Measurements from ENCODE around the gene PUS7L.

PUS7L gene

GRCh38 chr12:43795716-43796280, 37.2 kb upstream of the PUS7L start:
- TF ChIP-seq REST (IDR thresholded peaks at IDR 0.05; ENCODE audit: insufficient replicate concordance, low read depth) (no peak), SPI1 (IDR thresholded peaks at IDR 0.05; ENCODE audit: borderline replicate concordance, low read depth) (no peak), POLR2AphosphoS5 (IDR thresholded peaks at IDR 0.05; ENCODE audit: low read depth) (no peak), CTCF (IDR thresholded peaks at IDR 0.05; ENCODE audit: insufficient read depth, low read length) (no peak), GABPA (IDR thresholded peaks at IDR 0.05; ENCODE audit: low read depth) (no peak)
- no peak overlapping the region for H3K27ac ChIP-seq (replicated peaks)
- H3K4me3 ChIP-seq (replicated peaks; ENCODE audit: insufficient read depth, low read length): no peak overlapping the region
- no peaks in the 10 kb centered on the region for H3K27me3 ChIP-seq (ENCODE audit: insufficient read depth, poor library complexity, severe bottlenecking)
- no peak for DNase-seq (ENCODE audit: low read depth in 1 of 2, low spot score in 1 of 2)

- H3K27ac ChIP-seq (replicated peaks): no peak overlapping the region
- H3K4me3 ChIP-seq (replicated peaks; ENCODE audit: insufficient read depth, low read length): no peak overlapping the region
- no peaks in the 10 kb centered on the region for H3K27me3 ChIP-seq (ENCODE audit: insufficient read depth, poor library complexity, severe bottlenecking)
- DNase-seq (ENCODE audit: low read depth in 1 of 2, low spot score in 1 of 2): no peak
- TF ChIP-seq SPI1 (IDR thresholded peaks at IDR 0.05; ENCODE audit: borderline replicate concordance, low read depth) (no peak), REST (IDR thresholded peaks at IDR 0.05; ENCODE audit: insufficient replicate concordance, low read depth) (no peak), GABPA (IDR thresholded peaks at IDR 0.05; ENCODE audit: low read depth) (no peak), POLR2AphosphoS5 (IDR thresholded peaks at IDR 0.05; ENCODE audit: low read depth) (no peak), CTCF (IDR thresholded peaks at IDR 0.05; ENCODE audit: insufficient read depth, low read length) (no peak)
These were observed 31.4 kb upstream of the PUS7L start for GRCh38 chr12:43789941-43790340.

- Histone ChIP-seq H3K27me3 (ENCODE audit: insufficient read depth, poor library complexity, severe bottlenecking) (no peaks in the 10 kb centered on the region), H3K27ac (replicated peaks) (no peak overlapping the region), H3K4me3 (replicated peaks; ENCODE audit: insufficient read depth, low read length) (no peak overlapping the region)
- DNase-seq (ENCODE audit: low read depth in 1 of 2, low spot score in 1 of 2): no peak
- no peak for TF ChIP-seq SPI1 (IDR thresholded peaks at IDR 0.05; ENCODE audit: borderline replicate concordance, low read depth)
- no peak for TF ChIP-seq GABPA (IDR thresholded peaks at IDR 0.05; ENCODE audit: low read depth)
- no peak for TF ChIP-seq CTCF (IDR thresholded peaks at IDR 0.05; ENCODE audit: insufficient read depth, low read length)
These were observed 28.5 kb upstream of the PUS7L start for GRCh38 chr12:43786899-43787693.
